Keratinocyte (primary cell): ENCODE measurements around the gene SPG7.

Experiments
- CTCF ChIP-seq, 3 experiments: IDR thresholded peaks in 1 of 3; conservative IDR thresholded peaks in 1 of 3; optimal IDR thresholded peaks in 1 of 3; 2 replicates in 2 of 3; 3 replicates in 1 of 3; pipeline versions ENCODE3 to v1.5.1; 2011; ENCODE audit warnings: low read length in 3 of 3, mild to moderate bottlenecking in 3 of 3, moderate library complexity in 2 of 3, control low read depth in 1 of 3, inconsistent platforms in 1 of 3; ENCODE audit not compliant: insufficient read depth in 2 of 3; ENCODE audit errors: extremely low read depth in 1 of 3
- EZH2 ChIP-seq: IDR thresholded peaks from one replicate; pipeline ENCODE4 v1.6.1; 2012; ENCODE audit warnings: inconsistent platforms, mild to moderate bottlenecking, low read length, moderate library complexity

GRCh38 chr16:89586218-89586617 lies 78.0 kb downstream of the SPG7 start:
- TF ChIP-seq CTCF (optimal IDR thresholded peaks at IDR 0.05 in 1 of 3, IDR thresholded peaks at IDR 0.05 in 1 of 3, conservative IDR thresholded peaks at IDR 0.05 in 1 of 3; ENCODE audit: extremely low read depth in 1 of 3, insufficient read depth in 2 of 3, low read length in 3 of 3) (no peak), EZH2 (no peak)
